ENCODE measurements around the gene E2F3. TPM values are rescaled to one million over a fixed set of nuclear protein-coding genes. Genes with fewer than 3 reads are reported as not detected.

Gene E2F3
- polyA plus RNA-seq, 2 of the 4 experiments (the other 2 are of a cell fraction), result 14.4 to 18.0 TPM

GRCh38 chr6:20447157-20447556 lies 45.5 kb downstream of the E2F3 start (continued):
- TF ChIP-seq ELK1 (IDR thresholded peaks at IDR 0.05; ENCODE audit: low read depth, low read length), result no peak

- Histone ChIP-seq H3K27ac (no peak overlapping the region), H3K9me3 (no peaks in the 10 kb centered on the region), H3K4me2 (no peak overlapping the region), H3K4me1 (peaks cover 28% of the 10 kb centered on the region; the same call in 2 of the 3 replicates), H3K4me3 (no peak overlapping the region)
- DNase-seq (ENCODE audit: low read depth in 1 of 2, low spot score in 1 of 2) (no peak), FAIRE-seq (no peak), ATAC-seq (no peak)
- ChIA-PET POLR2A (no interaction called here), CTCF (interaction anchor here (0.6 kb wide), 1 partner anchor 15 kb away, joined by 3 read pairs; no protein-coding TSS in a partner anchor)
- WGBS (ENCODE audit: missing lambda C conversion rate), result 64% methylated on average over 4 of the region's 4 CpGs
- TF ChIP-seq PBX3 (IDR thresholded peaks at IDR 0.05) (no peak), HMGXB4 (CRISPR knock-in tag; IDR thresholded peaks at IDR 0.05; ENCODE audit: borderline replicate concordance) (no peak), RFX5 (IDR thresholded peaks at IDR 0.05) (no peak), ZFP36 (IDR thresholded peaks at IDR 0.05; ENCODE audit: borderline replicate concordance, partially characterized antibody) (no peak), EP300 (IDR thresholded peaks at IDR 0.05) (no peak), POLR2AphosphoS2 (conservative IDR thresholded peaks at IDR 0.05; ENCODE audit: low read length) (no peak), NPAS2 (CRISPR knock-in tag; IDR thresholded peaks at IDR 0.05; ENCODE audit: borderline replicate concordance) (no peak), HES2 (IDR thresholded peaks at IDR 0.05) (no peak), SMC3 (IDR thresholded peaks at IDR 0.05) (no peak), CHD2 (IDR thresholded peaks at IDR 0.05; ENCODE audit: low read length, partially characterized antibody) (no peak), JUNB (IDR thresholded peaks at IDR 0.05) (no peak), MAX (IDR thresholded peaks at IDR 0.05) (no peak), GATA3 (IDR thresholded peaks at IDR 0.05; ENCODE audit: borderline replicate concordance) (no peak)
Observed at GRCh38 chr6:20447581-20448132, 46.0 kb downstream of the E2F3 start.

GRCh38 chr6:20448828-20449227 lies 47.1 kb downstream of the E2F3 start:
- no peak overlapping the region for H3K4me2 ChIP-seq
- no peak overlapping the region for H3K27ac ChIP-seq
- no peak overlapping the region for H3K4me3 ChIP-seq
- ChIA-PET POLR2A (no interaction called here), CTCF (no interaction called here)
- DNase-seq (ENCODE audit: low read depth in 1 of 2, low spot score in 1 of 2) (no peak), FAIRE-seq (no peak), ATAC-seq (no peak)
- H3K4me1 ChIP-seq, result peaks cover 26% of the 10 kb centered on the region; the same call in 2 of the 3 replicates
- H3K9me3 ChIP-seq, result no peaks in the 10 kb centered on the region
- TF ChIP-seq EP300 (IDR thresholded peaks at IDR 0.05) (no peak), SMC3 (IDR thresholded peaks at IDR 0.05) (no peak), HOXB5 (CRISPR knock-in tag; IDR thresholded peaks at IDR 0.05) (no peak), ZNF302 (CRISPR knock-in tag; IDR thresholded peaks at IDR 0.05) (no peak), BHLHE40 (IDR thresholded peaks at IDR 0.05; ENCODE audit: low read depth, low read length) (no peak)
- WGBS (ENCODE audit: missing lambda C conversion rate), result 89% methylated on average over 2 of the region's 2 CpGs

Data from A549 (cell line).